A673 (cell line): ENCODE data around the gene NFIB.

Experiments used
- CTCF ChIP-seq: fragments of 300-800, 200-600 bp; sonication (generic); conservative IDR thresholded peaks from 2 replicates; pipeline ENCODE4 v1.5.1; 2017; ENCODE audit warnings: low read depth, mild to moderate bottlenecking, antibody characterized with exemption, low read length, moderate library complexity, mixed read lengths
- EZH2 ChIP-seq: fragments of 200-600 bp; sonication (generic); IDR thresholded peaks from 2 replicates; pipeline ENCODE4 v1.6.1; 2017; ENCODE audit warnings: borderline replicate concordance, low read depth, mild to moderate bottlenecking, mixed read lengths, antibody characterized with exemption, low read length; ENCODE audit not compliant: poor library complexity, severe bottlenecking

GRCh38 chr9:14057368-14058324 is 256.3 kb downstream of the NFIB start:
- no peak for TF ChIP-seq EZH2
- TF ChIP-seq CTCF: no peak
